Naive thymus-derived CD4-positive, alpha-beta T cell (primary cell): ENCODE measurements around the gene LIMD2. TPM values are rescaled to one million over a fixed set of nuclear protein-coding genes. Genes with fewer than 3 reads are reported as not detected.

Source experiments
- ATAC-seq: fragments of 150-1000 bp; cut with Tn5 transposase; 2 replicates; pipeline ENCODE4 v1.10.0; 2021; ENCODE audit warnings: mild to moderate bottlenecking, moderate library complexity
- CTCF ChIA-PET: fragments of 350-600 bp; sonication (Branson Sonifier 250); formaldehyde crosslinking; loops from one replicate; lab custom pipeline; 2021; ENCODE audit warnings: antibody characterized with exemption; lab: Charles Lee
- POLR2A ChIA-PET: fragments of 350-600 bp; sonication (Branson Sonifier 250); formaldehyde crosslinking; loops from one replicate; lab custom pipeline; 2021; ENCODE audit warnings: antibody characterized with exemption, inconsistent platforms; lab: Charles Lee
- DNase-seq, 9 donors: peaks; one replicate each; pipeline versions ENCODE4 v3.0.0 to v3.0.0-alpha.2; 2020 to 2022; ENCODE audit warnings: mixed read lengths in 1 of 9
- H3K27ac ChIP-seq: one replicate; pipeline ENCODE4 v1.7.0; 2013; ENCODE audit warnings: mild to moderate bottlenecking, low read depth, low read length, moderate library complexity
- H3K27me3 ChIP-seq, 2 donors: one replicate each; pipeline ENCODE4 v1.7.0; 2013; ENCODE audit warnings: low read length in 2 of 2, mild to moderate bottlenecking in 2 of 2, moderate library complexity in 2 of 2; ENCODE audit not compliant: control insufficient read depth in 2 of 2, insufficient read depth in 2 of 2
- H3K36me3 ChIP-seq, 3 experiments: 1 replicate in 2 of 3; 2 replicates in 1 of 3; pipeline ENCODE4 v1.7.0; 2013; ENCODE audit warnings: low read length in 3 of 3, mild to moderate bottlenecking in 3 of 3, moderate library complexity in 1 of 3; ENCODE audit not compliant: insufficient read depth in 3 of 3, control insufficient read depth in 2 of 3
- H3K4me1 ChIP-seq, 2 donors: one replicate each; pipeline ENCODE4 v1.7.0; 2013; ENCODE audit warnings: low read length in 2 of 2, mild to moderate bottlenecking in 2 of 2, moderate library complexity in 1 of 2; ENCODE audit not compliant: control insufficient read depth in 2 of 2, insufficient read depth in 2 of 2
- H3K4me3 ChIP-seq: 2 replicates; pipeline ENCODE4 v1.7.0; 2013; ENCODE audit warnings: mild to moderate bottlenecking, low read length
- H3K9me3 ChIP-seq, 3 experiments: 1 replicate in 2 of 3; 2 replicates in 1 of 3; pipeline ENCODE4 v1.7.0; 2013; ENCODE audit warnings: low read length in 3 of 3; ENCODE audit not compliant: control insufficient read depth in 2 of 3
- H3K27ac Mint-ChIP-seq, 9 donors: one replicate each; pipeline ENCODE4 v1.8.0; 2020 to 2022; ENCODE audit warnings: mixed read lengths in 9 of 9, mild to moderate bottlenecking in 8 of 9, moderate library complexity in 5 of 9, inconsistent platforms in 2 of 9
- H3K27me3 Mint-ChIP-seq, 5 donors: one replicate each; pipeline ENCODE4 v1.8.0; 2021 to 2022; ENCODE audit warnings: mixed read lengths in 5 of 5, mild to moderate bottlenecking in 1 of 5
- H3K36me3 Mint-ChIP-seq, 5 donors: one replicate each; pipeline ENCODE4 v1.8.0; 2020 to 2022; ENCODE audit warnings: mixed read lengths in 5 of 5, mild to moderate bottlenecking in 3 of 5, inconsistent platforms in 1 of 5
- H3K4me1 Mint-ChIP-seq, 7 donors: one replicate each; pipeline ENCODE4 v1.8.0; 2020 to 2022; ENCODE audit warnings: mixed read lengths in 7 of 7, mild to moderate bottlenecking in 3 of 7, inconsistent platforms in 1 of 7
- H3K4me3 Mint-ChIP-seq, 10 donors: one replicate each; pipeline ENCODE4 v1.8.0; 2020 to 2022; ENCODE audit warnings: mild to moderate bottlenecking in 10 of 10, mixed read lengths in 10 of 10, moderate library complexity in 6 of 10, inconsistent platforms in 2 of 10
- H3K9me3 Mint-ChIP-seq, 11 donors: one replicate each; pipeline ENCODE4 v1.8.0; 2020 to 2022; ENCODE audit warnings: mixed read lengths in 11 of 11, mild to moderate bottlenecking in 4 of 11, inconsistent platforms in 1 of 11, moderate library complexity in 1 of 11
- intact Hi-C, 2 donors: fragments of 100-400 bp; cut with micrococcal nuclease; formaldehyde crosslinking; loops; one replicate each; pipeline ENCODE4 v1.15.1; 2023
- polyA plus RNA-seq, 2 donors: library from polyadenylated mRNA; unstranded; fragments of 300-500 nt; fragmentation: Illumina TruSeq; gene quantifications; one replicate each; pipeline ENCODE4 v1.2.3, GENCODE V29; 2021
- total RNA-seq, 6 experiments: library from RNA in 5 of 6; stranded (reverse) in 5 of 6; gene quantifications; 1 replicate in 5 of 6; 2 replicates in 1 of 6; pipeline ENCODE4 v1.2.3 and lab custom pipeline; 2021 to 2026

The LIMD2 gene
- total and polyA plus RNA-seq, 7 experiments from 2014 or later = 542 to 937 (median 595) TPM

GRCh38 chr17:63707151-63707550 is 7.2 kb upstream of the LIMD2 start:
- ChIA-PET POLR2A (interaction anchor here (0.6 to 19.5 kb wide), 13 partner anchors 8 to 281 kb away, joined by 3 to 810 read pairs (median 4); partner anchors contain the start of genes CCDC47, DDX42, PSMC5 and STRADA), CTCF (interaction anchor here (1.3 to 10.2 kb wide), 2 partner anchors 12 to 35 kb away, joined by 3 to 198 read pairs; no protein-coding TSS in a partner anchor)
- no peaks in the 10 kb centered on the region for H3K27me3 Mint-ChIP-seq
- peak in 6 of 9 donors; percentile 45 to 61 (median 50) for DNase-seq
- no peaks in the 10 kb centered on the region for H3K9me3 Mint-ChIP-seq
- H3K27ac Mint-ChIP-seq = peak overlapping the region; percentile 83 to 98 (median 90)
- Histone ChIP-seq H3K4me3 (peak overlapping the region; percentile 43), H3K36me3 (peaks cover 0 to 14% (median 5%) of the 10 kb centered on the region in 3 experiments), H3K4me1 (peaks cover 62 to 72% of the 10 kb centered on the region in 2 donors), H3K27me3 (no peaks in the 10 kb centered on the region), H3K27ac (peak overlapping the region; percentile 71), H3K9me3 (no peaks in the 10 kb centered on the region)
- H3K36me3 Mint-ChIP-seq = peaks cover 0 to 45% (median 9%) of the 10 kb centered on the region in 5 donors
- intact Hi-C loops = no loop called here
- H3K4me1 Mint-ChIP-seq = peaks cover 56 to 85% (median 76%) of the 10 kb centered on the region in 7 donors
- ATAC-seq = peak; percentile 52
- peak overlapping the region; percentile 59 to 97 (median 77) for H3K4me3 Mint-ChIP-seq

- peaks cover 0 to 2% (median 0%) of the 10 kb centered on the region in 11 donors for H3K9me3 Mint-ChIP-seq
- H3K4me1 Mint-ChIP-seq = peaks cover 58 to 86% (median 82%) of the 10 kb centered on the region in 7 donors
- Histone ChIP-seq H3K9me3 (no peaks in the 10 kb centered on the region), H3K4me1 (peaks cover 62 to 72% of the 10 kb centered on the region in 2 donors), H3K4me3 (peak overlapping the region; percentile 43), H3K27me3 (no peaks in the 10 kb centered on the region), H3K36me3 (peaks cover 0 to 14% (median 0%) of the 10 kb centered on the region in 3 experiments), H3K27ac (peak overlapping the region; percentile 71)
- CTCF ChIA-PET = interaction anchor here (1.3 to 10.2 kb wide), 3 partner anchors 9 to 36 kb away, joined by 3 to 198 read pairs (median 7); no protein-coding TSS in a partner anchor
- intact Hi-C loops = no loop called here
- no peaks in the 10 kb centered on the region for H3K27me3 Mint-ChIP-seq
- peak overlapping the region; percentile 62 to 97 (median 75) for H3K4me3 Mint-ChIP-seq
- peaks cover 0 to 48% (median 9%) of the 10 kb centered on the region in 5 donors for H3K36me3 Mint-ChIP-seq
- peak overlapping the region; percentile 83 to 98 (median 90) for H3K27ac Mint-ChIP-seq
- no peak for ATAC-seq
- peak in 4 of 9 donors; percentile 21 to 36 (median 24) for DNase-seq
- POLR2A ChIA-PET = interaction anchor here (0.6 to 19.5 kb wide), 21 partner anchors 9 to 439 kb away, joined by 3 to 810 read pairs (median 4); partner anchors contain the start of genes CCDC47, DDX42, MAP3K3 and PSMC5
These were observed 6.6 kb upstream of the LIMD2 start for GRCh38 chr17:63706336-63707082.

DNA sequence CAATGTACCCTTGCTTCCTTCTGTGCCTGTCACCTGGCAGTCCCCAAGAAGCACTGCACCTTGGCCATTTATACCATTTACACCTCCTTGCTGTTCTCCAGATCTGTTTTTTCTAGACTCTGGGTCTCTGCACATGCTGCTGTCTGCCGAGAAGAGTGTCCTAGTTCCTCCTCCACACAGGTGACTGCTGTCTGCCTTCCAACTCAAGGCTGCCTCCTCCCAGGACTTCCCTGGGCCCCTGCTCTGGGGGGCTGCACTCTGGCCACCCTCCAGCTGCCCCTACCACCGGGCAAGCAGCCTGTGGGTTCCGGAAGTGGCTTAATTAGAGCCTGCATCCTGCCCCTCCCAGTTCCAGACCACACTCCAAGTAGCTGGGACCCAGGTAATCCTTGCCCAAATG is 5.7 kb upstream of the LIMD2 start:
- H3K27me3 Mint-ChIP-seq = no peaks in the 10 kb centered on the region

GRCh38 chr17:63704836-63705235 is 4.9 kb upstream of the LIMD2 start:
- DNase-seq (peak in 1 of 9 donors; percentile 8), ATAC-seq (no peak)
- H3K4me1 ChIP-seq = peaks cover 62 to 63% of the 10 kb centered on the region in 2 donors
- Mint-ChIP-seq H3K4me3 (peak overlapping the region in 9 of 10 donors; percentile 25 to 97 (median 79)), H3K27ac (peak overlapping the region; percentile 83 to 98 (median 90)), H3K9me3 (peaks cover 0 to 3% (median 0%) of the 10 kb centered on the region in 11 donors), H3K4me1 (peaks cover 54 to 76% (median 73%) of the 10 kb centered on the region in 7 donors), H3K27me3 (no peaks in the 10 kb centered on the region), H3K36me3 (peaks cover 0 to 49% (median 9%) of the 10 kb centered on the region in 5 donors)
- CTCF ChIA-PET = interaction anchor here (10.2 kb wide), 1 partner anchor 9 kb away, joined by 198 read pairs; no protein-coding TSS in a partner anchor
- POLR2A ChIA-PET = interaction anchor here (5.4 to 19.5 kb wide), 4 partner anchors 9 to 69 kb away, joined by 71 to 810 read pairs (median 123); partner anchors contain the start of genes CCDC47, DDX42 and STRADA
- intact Hi-C loops = loop anchor here in 1 of 2 donors (5.0 kb wide), 1 partner anchor 153 kb away; the partner anchor contains the start of gene DCAF7
- H3K36me3 ChIP-seq = peaks cover 0 to 14% (median 0%) of the 10 kb centered on the region in 3 experiments
- no peak overlapping the region for H3K4me3 ChIP-seq
- H3K27me3 ChIP-seq = no peaks in the 10 kb centered on the region
- H3K27ac ChIP-seq = peak overlapping the region; percentile 71
- no peaks in the 10 kb centered on the region for H3K9me3 ChIP-seq

More for the DNA sequence above, 5.7 kb upstream of the LIMD2 start:
- Mint-ChIP-seq H3K36me3 (peaks cover 0 to 49% (median 9%) of the 10 kb centered on the region in 5 donors), H3K27ac (peak overlapping the region; percentile 83 to 98 (median 90)), H3K4me1 (peaks cover 61 to 84% (median 81%) of the 10 kb centered on the region in 7 donors), H3K9me3 (peaks cover 0 to 3% (median 0%) of the 10 kb centered on the region in 11 donors), H3K4me3 (peak overlapping the region; percentile 70 to 97 (median 78))
- Histone ChIP-seq H3K27me3 (no peaks in the 10 kb centered on the region), H3K4me1 (peaks cover 67 to 71% of the 10 kb centered on the region in 2 donors), H3K4me3 (no peak overlapping the region), H3K9me3 (no peaks in the 10 kb centered on the region), H3K36me3 (peaks cover 0 to 14% (median 0%) of the 10 kb centered on the region in 3 experiments), H3K27ac (peak overlapping the region; percentile 71)
- DNase-seq (peak in 4 of 9 donors; percentile 9 to 22 (median 17)), ATAC-seq (no peak)
- ChIA-PET CTCF (interaction anchor here (1.4 to 10.2 kb wide), 2 partner anchors 9 to 10 kb away, joined by 7 to 198 read pairs; no protein-coding TSS in a partner anchor), POLR2A (interaction anchor here (0.6 to 19.5 kb wide), 12 partner anchors 10 to 440 kb away, joined by 3 to 810 read pairs (median 4); partner anchors contain the start of genes CCDC47, DDX42, MAP3K3 and STRADA)
- intact Hi-C loops = no loop called here

DNA sequence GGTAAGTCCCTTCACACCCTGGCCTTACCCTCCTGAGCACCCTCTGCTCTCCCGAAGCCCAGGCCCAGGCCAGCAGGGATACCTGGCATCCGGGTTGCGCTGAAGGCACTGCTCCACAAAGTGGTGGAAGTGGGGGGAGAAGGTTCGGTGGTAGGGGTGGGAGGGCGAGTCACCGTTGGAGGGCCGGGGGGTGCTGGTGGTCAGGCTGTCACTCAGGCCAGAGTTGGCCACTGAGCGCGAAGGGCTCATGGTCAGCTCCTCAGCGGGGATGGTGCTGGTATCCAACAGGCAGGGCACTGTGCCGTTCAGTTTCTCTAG is 4.3 kb upstream of the LIMD2 start:
- peak overlapping the region in 9 of 10 donors; percentile 36 to 97 (median 94) for H3K4me3 Mint-ChIP-seq
- H3K27me3 Mint-ChIP-seq = no peaks in the 10 kb centered on the region

More for the DNA sequence above, 4.3 kb upstream of the LIMD2 start:
- H3K4me3 ChIP-seq = no peak overlapping the region
- peaks cover 50 to 71% (median 66%) of the 10 kb centered on the region in 7 donors for H3K4me1 Mint-ChIP-seq
- peaks cover 0 to 14% (median 0%) of the 10 kb centered on the region in 3 experiments for H3K36me3 ChIP-seq
- no peaks in the 10 kb centered on the region for H3K27me3 ChIP-seq
- no peak for DNase-seq
- peak overlapping the region; percentile 49 for H3K27ac ChIP-seq
- no peaks in the 10 kb centered on the region for H3K9me3 ChIP-seq
- H3K36me3 Mint-ChIP-seq = peaks cover 0 to 47% (median 9%) of the 10 kb centered on the region in 5 donors
- ChIA-PET CTCF (interaction anchor here (0.8 to 1.0 kb wide), 2 partner anchors 31 to 281 kb away, joined by 3 read pairs; no protein-coding TSS in a partner anchor), POLR2A (interaction anchor here (1.4 to 19.5 kb wide), 6 partner anchors 9 to 70 kb away, joined by 3 to 810 read pairs (median 59); partner anchors contain the start of genes CCDC47, DDX42 and STRADA)
- peaks cover 56 to 59% of the 10 kb centered on the region in 2 donors for H3K4me1 ChIP-seq
- no peak for ATAC-seq
- peak overlapping the region; percentile 76 to 99 (median 97) for H3K27ac Mint-ChIP-seq
- H3K9me3 Mint-ChIP-seq = peaks cover 0 to 3% (median 0%) of the 10 kb centered on the region in 11 donors
- intact Hi-C loops = loop anchor here in 1 of 2 donors (5.0 kb wide), 1 partner anchor 152 kb away; the partner anchor contains the start of gene DCAF7
